Keratinocyte (primary cell): ENCODE results near the gene FAM83G.

Source experiments
- EZH2 ChIP-seq: IDR thresholded peaks from one replicate; pipeline ENCODE4 v1.6.1; 2012; ENCODE audit warnings: inconsistent platforms, mild to moderate bottlenecking, low read length, moderate library complexity
- TF ChIP-seq, protein P1 (sequence below), 3 experiments: IDR thresholded peaks in 1 of 3; conservative IDR thresholded peaks in 1 of 3; optimal IDR thresholded peaks in 1 of 3; 2 replicates in 2 of 3; 3 replicates in 1 of 3; pipeline versions ENCODE3 to v1.5.1; 2011; ENCODE audit warnings: low read length in 3 of 3, mild to moderate bottlenecking in 3 of 3, moderate library complexity in 2 of 3, control low read depth in 1 of 3, inconsistent platforms in 1 of 3; ENCODE audit not compliant: insufficient read depth in 2 of 3; ENCODE audit errors: extremely low read depth in 1 of 3

DNA sequence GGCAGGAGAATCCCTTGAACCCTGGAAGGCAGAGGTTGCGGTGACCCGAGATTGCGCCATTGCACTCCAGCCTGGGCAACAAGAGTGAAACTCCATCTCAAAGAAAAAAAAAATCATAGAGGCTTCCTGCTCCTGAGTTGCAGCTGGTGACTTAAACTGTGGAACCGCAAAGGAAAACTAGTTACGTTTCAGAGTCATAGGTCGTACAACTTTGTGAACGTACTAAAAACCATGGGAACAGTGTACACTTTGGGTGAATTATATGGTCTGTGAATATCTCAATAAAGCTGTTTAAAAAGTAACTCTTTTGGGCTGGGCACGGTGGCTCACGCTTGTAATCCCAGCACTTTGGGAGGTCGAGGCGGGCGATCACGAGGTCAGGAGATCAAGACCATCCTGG is 29.0 kb downstream of the FAM83G start:
- TF ChIP-seq, protein P1, sequence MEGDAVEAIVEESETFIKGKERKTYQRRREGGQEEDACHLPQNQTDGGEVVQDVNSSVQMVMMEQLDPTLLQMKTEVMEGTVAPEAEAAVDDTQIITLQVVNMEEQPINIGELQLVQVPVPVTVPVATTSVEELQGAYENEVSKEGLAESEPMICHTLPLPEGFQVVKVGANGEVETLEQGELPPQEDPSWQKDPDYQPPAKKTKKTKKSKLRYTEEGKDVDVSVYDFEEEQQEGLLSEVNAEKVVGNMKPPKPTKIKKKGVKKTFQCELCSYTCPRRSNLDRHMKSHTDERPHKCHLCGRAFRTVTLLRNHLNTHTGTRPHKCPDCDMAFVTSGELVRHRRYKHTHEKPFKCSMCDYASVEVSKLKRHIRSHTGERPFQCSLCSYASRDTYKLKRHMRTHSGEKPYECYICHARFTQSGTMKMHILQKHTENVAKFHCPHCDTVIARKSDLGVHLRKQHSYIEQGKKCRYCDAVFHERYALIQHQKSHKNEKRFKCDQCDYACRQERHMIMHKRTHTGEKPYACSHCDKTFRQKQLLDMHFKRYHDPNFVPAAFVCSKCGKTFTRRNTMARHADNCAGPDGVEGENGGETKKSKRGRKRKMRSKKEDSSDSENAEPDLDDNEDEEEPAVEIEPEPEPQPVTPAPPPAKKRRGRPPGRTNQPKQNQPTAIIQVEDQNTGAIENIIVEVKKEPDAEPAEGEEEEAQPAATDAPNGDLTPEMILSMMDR (optimal IDR thresholded peaks at IDR 0.05 in 1 of 3, IDR thresholded peaks at IDR 0.05 in 1 of 3, conservative IDR thresholded peaks at IDR 0.05 in 1 of 3; ENCODE audit: extremely low read depth in 1 of 3, insufficient read depth in 2 of 3, low read length in 3 of 3), result no peak
- no peak for TF ChIP-seq EZH2
